ENCODE data around the gene LRRC42.

- TF ChIP-seq, protein P1, sequence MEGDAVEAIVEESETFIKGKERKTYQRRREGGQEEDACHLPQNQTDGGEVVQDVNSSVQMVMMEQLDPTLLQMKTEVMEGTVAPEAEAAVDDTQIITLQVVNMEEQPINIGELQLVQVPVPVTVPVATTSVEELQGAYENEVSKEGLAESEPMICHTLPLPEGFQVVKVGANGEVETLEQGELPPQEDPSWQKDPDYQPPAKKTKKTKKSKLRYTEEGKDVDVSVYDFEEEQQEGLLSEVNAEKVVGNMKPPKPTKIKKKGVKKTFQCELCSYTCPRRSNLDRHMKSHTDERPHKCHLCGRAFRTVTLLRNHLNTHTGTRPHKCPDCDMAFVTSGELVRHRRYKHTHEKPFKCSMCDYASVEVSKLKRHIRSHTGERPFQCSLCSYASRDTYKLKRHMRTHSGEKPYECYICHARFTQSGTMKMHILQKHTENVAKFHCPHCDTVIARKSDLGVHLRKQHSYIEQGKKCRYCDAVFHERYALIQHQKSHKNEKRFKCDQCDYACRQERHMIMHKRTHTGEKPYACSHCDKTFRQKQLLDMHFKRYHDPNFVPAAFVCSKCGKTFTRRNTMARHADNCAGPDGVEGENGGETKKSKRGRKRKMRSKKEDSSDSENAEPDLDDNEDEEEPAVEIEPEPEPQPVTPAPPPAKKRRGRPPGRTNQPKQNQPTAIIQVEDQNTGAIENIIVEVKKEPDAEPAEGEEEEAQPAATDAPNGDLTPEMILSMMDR (IDR thresholded peaks at IDR 0.05 in 2 of 3, conservative IDR thresholded peaks at IDR 0.05 in 1 of 3; ENCODE audit: control insufficient read depth in 2 of 3, extremely low read depth in 1 of 3, insufficient read depth in 1 of 3, low read depth in 3 of 3, low read length in 3 of 3) = no peak
- no peak for TF ChIP-seq HDAC2 (IDR thresholded peaks at IDR 0.05)
- TF ChIP-seq BCL11A (IDR thresholded peaks at IDR 0.05; ENCODE audit: low read depth, low read length) = no peak
- no peak for TF ChIP-seq CBX3 (IDR thresholded peaks at IDR 0.05; ENCODE audit: borderline replicate concordance, low read depth)
- TF ChIP-seq PAX5 (IDR thresholded peaks at IDR 0.05; ENCODE audit: borderline replicate concordance, low read depth, low read length) = no peak
- TF ChIP-seq POLR2A (IDR thresholded peaks at IDR 0.05; ENCODE audit: low read depth, low read length) = no peak
- no peak for TF ChIP-seq ATF2 (IDR thresholded peaks at IDR 0.05; ENCODE audit: low read length)
- TF ChIP-seq, protein P2, sequence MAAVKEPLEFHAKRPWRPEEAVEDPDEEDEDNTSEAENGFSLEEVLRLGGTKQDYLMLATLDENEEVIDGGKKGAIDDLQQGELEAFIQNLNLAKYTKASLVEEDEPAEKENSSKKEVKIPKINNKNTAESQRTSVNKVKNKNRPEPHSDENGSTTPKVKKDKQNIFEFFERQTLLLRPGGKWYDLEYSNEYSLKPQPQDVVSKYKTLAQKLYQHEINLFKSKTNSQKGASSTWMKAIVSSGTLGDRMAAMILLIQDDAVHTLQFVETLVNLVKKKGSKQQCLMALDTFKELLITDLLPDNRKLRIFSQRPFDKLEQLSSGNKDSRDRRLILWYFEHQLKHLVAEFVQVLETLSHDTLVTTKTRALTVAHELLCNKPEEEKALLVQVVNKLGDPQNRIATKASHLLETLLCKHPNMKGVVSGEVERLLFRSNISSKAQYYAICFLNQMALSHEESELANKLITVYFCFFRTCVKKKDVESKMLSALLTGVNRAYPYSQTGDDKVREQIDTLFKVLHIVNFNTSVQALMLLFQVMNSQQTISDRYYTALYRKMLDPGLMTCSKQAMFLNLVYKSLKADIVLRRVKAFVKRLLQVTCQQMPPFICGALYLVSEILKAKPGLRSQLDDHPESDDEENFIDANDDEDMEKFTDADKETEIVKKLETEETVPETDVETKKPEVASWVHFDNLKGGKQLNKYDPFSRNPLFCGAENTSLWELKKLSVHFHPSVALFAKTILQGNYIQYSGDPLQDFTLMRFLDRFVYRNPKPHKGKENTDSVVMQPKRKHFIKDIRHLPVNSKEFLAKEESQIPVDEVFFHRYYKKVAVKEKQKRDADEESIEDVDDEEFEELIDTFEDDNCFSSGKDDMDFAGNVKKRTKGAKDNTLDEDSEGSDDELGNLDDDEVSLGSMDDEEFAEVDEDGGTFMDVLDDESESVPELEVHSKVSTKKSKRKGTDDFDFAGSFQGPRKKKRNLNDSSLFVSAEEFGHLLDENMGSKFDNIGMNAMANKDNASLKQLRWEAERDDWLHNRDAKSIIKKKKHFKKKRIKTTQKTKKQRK (IDR thresholded peaks at IDR 0.05; ENCODE audit: low read depth, low read length) = no peak
- no peak for TF ChIP-seq NFIC (IDR thresholded peaks at IDR 0.05; ENCODE audit: low read depth, low read length)
- TF ChIP-seq, protein P3, sequence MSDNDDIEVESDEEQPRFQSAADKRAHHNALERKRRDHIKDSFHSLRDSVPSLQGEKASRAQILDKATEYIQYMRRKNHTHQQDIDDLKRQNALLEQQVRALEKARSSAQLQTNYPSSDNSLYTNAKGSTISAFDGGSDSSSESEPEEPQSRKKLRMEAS (IDR thresholded peaks at IDR 0.05; ENCODE audit: low read depth, low read length) = no peak
- TF ChIP-seq RAD51 (IDR thresholded peaks at IDR 0.05) = no peak
- no peak for TF ChIP-seq SMC3 (IDR thresholded peaks at IDR 0.05; ENCODE audit: borderline replicate concordance, low read length)
- TF ChIP-seq CBFB (IDR thresholded peaks at IDR 0.05; ENCODE audit: low read depth) = no peak
Measured at GRCh38 chr1:53948291-53948690, 2.1 kb downstream of the LRRC42 start.
